ENCODE results near the gene ZNF831.

DNA sequence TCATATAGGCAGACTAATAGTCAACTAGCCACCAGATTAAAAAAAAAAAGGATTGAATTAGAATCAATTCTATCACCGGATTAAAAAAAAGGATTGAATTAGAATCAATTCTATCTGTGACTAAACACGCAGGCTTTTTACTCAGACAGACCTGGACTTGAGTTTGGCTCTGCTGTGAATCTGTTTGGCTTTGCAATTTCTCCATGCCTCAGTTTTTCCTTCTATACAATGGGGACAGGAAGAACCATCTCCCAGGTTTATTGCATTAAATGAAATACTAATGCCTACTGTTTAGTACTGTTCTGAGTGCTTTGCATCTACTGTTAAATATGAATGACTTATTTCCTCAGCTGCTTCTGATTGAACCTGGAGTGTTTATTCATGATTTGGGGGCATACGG is 106.8 kb downstream of the ZNF831 start:
- TF ChIP-seq CTCF (IDR thresholded peaks at IDR 0.05; ENCODE audit: low read depth, low read length, poor library complexity, severe bottlenecking) (no peak), EZH2phosphoT487 (IDR thresholded peaks at IDR 0.05; ENCODE audit: borderline replicate concordance, low read length) (no peak)
